Osteoblast (primary cell): ENCODE results near the gene HOMEZ. TPM values are rescaled to one million over a fixed set of nuclear protein-coding genes. Genes with fewer than 3 reads are reported as not detected.

ENCODE experiments used
- DNase-seq: peaks from one replicate; pipeline ENCODE4 v3.0.0; 2011; ENCODE audit warnings: low spot score, mixed read lengths; ENCODE audit not compliant: insufficient read length; ENCODE audit errors: missing footprints
- H2AFZ ChIP-seq: 2 replicates; pipeline ENCODE4 v1.6.0; 2011; ENCODE audit warnings: mild to moderate bottlenecking, low read length
- H3K27ac ChIP-seq: 2 replicates; pipeline ENCODE4 v1.5.1; 2011; ENCODE audit warnings: mild to moderate bottlenecking, low read depth, low read length, moderate library complexity
- H3K27me3 ChIP-seq: 2 replicates; pipeline ENCODE4 v1.6.0; 2012; ENCODE audit warnings: mild to moderate bottlenecking, control low read depth, inconsistent platforms, low read length, moderate library complexity; ENCODE audit not compliant: insufficient read depth
- H3K36me3 ChIP-seq: 2 replicates; pipeline ENCODE4 v1.5.1; 2011; ENCODE audit warnings: mild to moderate bottlenecking, low read length, control low read depth, moderate library complexity; ENCODE audit not compliant: insufficient read depth
- H3K4me1 ChIP-seq: 2 replicates; pipeline ENCODE4 v1.5.1; 2011; ENCODE audit warnings: mild to moderate bottlenecking, low read length, control low read depth, moderate library complexity; ENCODE audit not compliant: insufficient read depth
- H3K4me2 ChIP-seq: 2 replicates; pipeline ENCODE4 v1.6.0; 2011; ENCODE audit warnings: mild to moderate bottlenecking, low read length; ENCODE audit not compliant: insufficient read depth
- H3K4me3 ChIP-seq: fragments of 200-600 bp; sonication (generic); 3 replicates; pipeline ENCODE4 v1.5.1; 2012; ENCODE audit warnings: mild to moderate bottlenecking, low read length, inconsistent platforms; ENCODE audit not compliant: insufficient read depth
- H3K79me2 ChIP-seq: 2 replicates; pipeline ENCODE4 v1.6.0; 2012; ENCODE audit warnings: mild to moderate bottlenecking, low read length, control low read depth, inconsistent platforms; ENCODE audit not compliant: insufficient read depth
- H3K9me3 ChIP-seq: 2 replicates; pipeline ENCODE4 v1.5.1; 2011; ENCODE audit warnings: low read depth, low read length, control low read depth
- H4K20me1 ChIP-seq: 2 replicates; pipeline ENCODE4 v1.6.0; 2012; ENCODE audit warnings: mild to moderate bottlenecking, low read length, control low read depth; ENCODE audit not compliant: insufficient read depth
- CTCF ChIP-seq: IDR thresholded peaks from 2 replicates; pipeline ENCODE4 v1.5.1; 2011; ENCODE audit warnings: mild to moderate bottlenecking, low read depth, low read length, moderate library complexity; ENCODE audit errors: extremely low read depth
- total RNA-seq: library from RNA; depleted of rRNA; stranded (reverse); fragments of >200 nt; gene quantifications from 2 replicates; pipeline ENCODE4 v1.2.3, GENCODE V29; 2012

Gene HOMEZ
- total RNA-seq, 1 donor, result 5.4 TPM

GRCh38 chr14:23301288-23301968, 15.5 kb upstream of the HOMEZ start:
- TF ChIP-seq CTCF, result peak; percentile 59
- peak overlapping the region; percentile 92 for H3K4me2 ChIP-seq
- H3K27me3 ChIP-seq, result no peaks in the 10 kb centered on the region

GRCh38 chr14:23300687-23301223, 14.8 kb upstream of the HOMEZ start:
- no peaks in the 10 kb centered on the region for H3K27me3 ChIP-seq
- H3K4me1 ChIP-seq, result peaks cover 39% of the 10 kb centered on the region
- H2AFZ ChIP-seq, result peak overlapping the region; percentile 75
- no peak for DNase-seq
- peak overlapping the region; percentile 90 for H3K27ac ChIP-seq
- peak overlapping the region; percentile 89 for H3K4me2 ChIP-seq
- TF ChIP-seq CTCF, result no peak
- H3K9me3 ChIP-seq, result no peaks in the 10 kb centered on the region
- peak overlapping the region; percentile 80 for H3K4me3 ChIP-seq
- H4K20me1 ChIP-seq, result no peaks in the 10 kb centered on the region
- no peaks in the 10 kb centered on the region for H3K36me3 ChIP-seq
- H3K79me2 ChIP-seq, result peaks cover 5% of the 10 kb centered on the region

More at GRCh38 chr14:23301288-23301968, 15.5 kb upstream of the HOMEZ start:
- H3K9me3 ChIP-seq, result no peaks in the 10 kb centered on the region
- H3K4me3 ChIP-seq, result peak overlapping the region; percentile 80
- H3K27ac ChIP-seq, result peak overlapping the region; percentile 83
- H2AFZ ChIP-seq, result peak overlapping the region; percentile 96
- H3K79me2 ChIP-seq, result peaks cover 5% of the 10 kb centered on the region
- no peaks in the 10 kb centered on the region for H4K20me1 ChIP-seq
- peaks cover 45% of the 10 kb centered on the region for H3K4me1 ChIP-seq
- H3K36me3 ChIP-seq, result no peaks in the 10 kb centered on the region
- peak; percentile 100 for DNase-seq

DNA sequence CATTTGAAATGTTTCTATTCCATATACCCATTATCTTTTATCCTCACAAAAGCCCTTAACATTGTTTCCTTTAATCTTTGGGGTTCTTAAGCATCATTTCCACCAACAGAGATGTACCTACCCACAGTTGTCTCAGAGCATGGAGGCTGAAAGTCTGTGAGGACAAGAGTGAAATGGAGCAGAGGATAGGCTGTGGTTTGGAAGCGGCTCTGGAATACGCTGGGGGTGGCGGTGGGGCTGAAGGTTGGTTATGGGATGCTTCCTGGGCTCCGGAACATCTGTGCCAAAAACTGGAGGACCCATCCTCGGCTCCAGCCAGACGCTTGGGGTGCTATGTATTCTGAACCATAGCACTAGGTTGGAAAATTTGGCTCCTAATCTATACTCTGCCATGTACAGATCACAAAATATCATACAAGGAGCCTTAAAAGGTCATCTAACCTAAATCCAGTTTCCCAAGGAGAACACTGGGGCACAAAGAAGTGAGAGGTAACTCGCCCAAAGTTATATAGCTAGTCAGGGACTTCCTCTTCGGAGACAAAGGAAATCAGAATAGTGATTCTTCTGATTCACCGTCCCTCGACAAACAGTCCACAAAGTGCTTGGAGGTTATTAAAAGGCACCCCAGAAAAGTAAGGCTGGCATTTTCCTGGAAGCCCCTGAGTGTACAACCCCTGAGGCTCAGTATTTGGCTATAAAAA, 14.2 kb upstream of the HOMEZ start:
- Histone ChIP-seq H4K20me1 (no peaks in the 10 kb centered on the region), H3K4me2 (peak overlapping the region; percentile 89), H3K36me3 (no peaks in the 10 kb centered on the region), H3K9me3 (no peaks in the 10 kb centered on the region), H3K4me1 (peaks cover 38% of the 10 kb centered on the region), H3K27me3 (no peaks in the 10 kb centered on the region), H3K79me2 (peaks cover 5% of the 10 kb centered on the region), H3K27ac (peak overlapping the region; percentile 90), H3K4me3 (peak overlapping the region; percentile 80), H2AFZ (peak overlapping the region; percentile 75)
- no peak for DNase-seq
- TF ChIP-seq CTCF, result no peak
